IMR-90 (cell line): ENCODE measurements around the gene SRRM2. TPM values are rescaled to one million over a fixed set of nuclear protein-coding genes. Genes with fewer than 3 reads are reported as not detected.

Experiments
- ATAC-seq: fragments of 200-7000 bp; cut with Tn5 transposase; 2 replicates; pipeline ENCODE4 v1.9.1; 2020; ENCODE audit warnings: low read depth, mild to moderate bottlenecking, moderate library complexity
- BruUV-seq: library from RNA; stranded (reverse); fragments of 400-500 nt; replicated peaks from 2 replicates; lab custom pipeline; 2021; lab: Mats Ljungman, UMichigan
- CTCF ChIA-PET: fragments of 300-600 bp; formaldehyde crosslinking; extraction: SDS; loops from one replicate; lab custom pipeline; 2021; ENCODE audit warnings: antibody characterized with exemption; lab: Yijun Ruan, JAX
- POLR2A ChIA-PET: fragments of 300-600 bp; sonication (Branson Sonifier 250); formaldehyde crosslinking; loops from one replicate; lab custom pipeline; 2022; ENCODE audit warnings: antibody characterized with exemption; ENCODE audit not compliant: unreplicated experiment; lab: Charles Lee
- DNase-seq: peaks from one replicate; pipeline ENCODE4 v3.0.0; 2013
- H2AFZ ChIP-seq: replicated peaks from 2 replicates; pipeline ENCODE3; 2013; ENCODE audit warnings: low read length, mild to moderate bottlenecking; ENCODE audit not compliant: poor library complexity
- H2AK5ac ChIP-seq: 2 replicates; pipeline ENCODE4 v1.6.1; 2013; ENCODE audit warnings: low read depth, low read length, inconsistent platforms
- H2AK9ac ChIP-seq: replicated peaks from 2 replicates; pipeline ENCODE3; 2013; ENCODE audit warnings: mild to moderate bottlenecking, low read depth, low read length, moderate library complexity; ENCODE audit not compliant: poor library complexity
- H2BK120ac ChIP-seq: 2 replicates; pipeline ENCODE4 v1.6.1; 2013; ENCODE audit warnings: low read depth, low read length, inconsistent platforms
- H2BK15ac ChIP-seq: 3 replicates; pipeline ENCODE4 v1.6.1; 2013; ENCODE audit warnings: low read depth, low read length, inconsistent platforms
- H2BK20ac ChIP-seq: 2 replicates; pipeline ENCODE4 v1.6.1; 2013; ENCODE audit warnings: low read depth, mild to moderate bottlenecking, inconsistent platforms, low read length, moderate library complexity
- H2BK5ac ChIP-seq: 2 replicates; pipeline ENCODE4 v1.6.1; 2013; ENCODE audit warnings: mild to moderate bottlenecking, low read depth, low read length, inconsistent platforms; ENCODE audit not compliant: poor library complexity, severe bottlenecking
- H3K14ac ChIP-seq: replicated peaks from 2 replicates; pipeline ENCODE4 v1.6.1; 2013; ENCODE audit warnings: low read depth, low read length, inconsistent platforms
- H3K18ac ChIP-seq: 2 replicates; pipeline ENCODE4 v1.6.1; 2013; ENCODE audit warnings: low read depth, low read length, control low read depth
- H3K23ac ChIP-seq: 2 replicates; pipeline ENCODE4 v1.6.1; 2013; ENCODE audit warnings: low read depth, low read length, inconsistent platforms
- H3K27ac ChIP-seq: 2 replicates; pipeline ENCODE4 v1.5.1; 2013; ENCODE audit warnings: mild to moderate bottlenecking, control low read depth, low read length; ENCODE audit not compliant: insufficient read depth
- H3K27me3 ChIP-seq: 2 replicates; pipeline ENCODE4 v1.6.1; 2013; ENCODE audit warnings: low read length; ENCODE audit not compliant: control insufficient read depth, insufficient read depth
- H3K36me3 ChIP-seq: 2 replicates; pipeline ENCODE4 v1.6.1; 2013; ENCODE audit warnings: low read length, mixed read lengths; ENCODE audit not compliant: control insufficient read depth, insufficient read depth
- H3K4ac ChIP-seq: 2 replicates; pipeline ENCODE4 v1.6.1; 2013; ENCODE audit warnings: low read depth, low read length, inconsistent platforms
- H3K4me1 ChIP-seq: 2 replicates; pipeline ENCODE4 v1.6.1; 2013; ENCODE audit warnings: low read length, mixed read lengths; ENCODE audit not compliant: control insufficient read depth, insufficient read depth
- H3K4me2 ChIP-seq: 2 replicates; pipeline ENCODE4 v1.6.1; 2013; ENCODE audit warnings: low read depth, mild to moderate bottlenecking, control low read depth, low read length, moderate library complexity
- H3K4me3 ChIP-seq: 2 replicates; pipeline ENCODE4 v1.5.1; 2013; ENCODE audit warnings: low read depth, mild to moderate bottlenecking, control low read depth, low read length, moderate library complexity; ENCODE audit not compliant: insufficient read depth
- H3K56ac ChIP-seq: 2 replicates; pipeline ENCODE4 v1.6.1; 2013; ENCODE audit warnings: low read length, inconsistent platforms; ENCODE audit not compliant: insufficient read depth; ENCODE audit errors: extremely low read depth
- H3K79me1 ChIP-seq, 2 experiments: 2 replicates each; pipeline ENCODE4 v1.6.1; 2013; ENCODE audit warnings: low read length in 2 of 2, inconsistent platforms in 1 of 2, low read depth in 1 of 2
- H3K9ac ChIP-seq: 2 replicates; pipeline ENCODE4 v1.6.1; 2013; ENCODE audit warnings: low read depth, low read length, control low read depth
- H3K9me1 ChIP-seq: 2 replicates; pipeline ENCODE4 v1.6.1; 2013; ENCODE audit warnings: low read length, inconsistent platforms; ENCODE audit not compliant: insufficient read depth
- H3K9me3 ChIP-seq: 2 replicates; pipeline ENCODE4 v1.6.1; 2013; ENCODE audit warnings: low read length; ENCODE audit not compliant: control insufficient read depth, insufficient read depth
- H4K20me1 ChIP-seq: 2 replicates; pipeline ENCODE4 v1.6.1; 2013; ENCODE audit warnings: low read length, inconsistent platforms; ENCODE audit not compliant: insufficient read depth
- H4K5ac ChIP-seq: 2 replicates; pipeline ENCODE4 v1.6.1; 2013; ENCODE audit warnings: mild to moderate bottlenecking, low read depth, low read length, control low read depth
- H4K8ac ChIP-seq, 2 experiments: 2 replicates each; pipeline ENCODE4 v1.6.1; 2013; ENCODE audit warnings: low read depth in 2 of 2, low read length in 2 of 2, control low read depth in 1 of 2, inconsistent platforms in 1 of 2
- H4K91ac ChIP-seq: 2 replicates; pipeline ENCODE4 v1.6.1; 2013; ENCODE audit warnings: low read depth, low read length, inconsistent platforms; ENCODE audit not compliant: insufficient read depth
- CTCF ChIP-seq: conservative IDR thresholded peaks from 2 replicates; pipeline ENCODE4 v1.5.1; 2012; ENCODE audit warnings: mild to moderate bottlenecking, low read depth, low read length, improper control_type of control experiment
- ELK1 ChIP-seq: fragments of 150-350 bp; IDR thresholded peaks from 2 replicates; pipeline ENCODE4 v1.6.1; 2016; ENCODE audit warnings: low read depth, mild to moderate bottlenecking, low read length, moderate library complexity, borderline replicate concordance
- FOS ChIP-seq: fragments of 150-350 bp; IDR thresholded peaks from 2 replicates; pipeline ENCODE4 v1.6.1; 2016; ENCODE audit warnings: low read depth, low read length
- MAFK ChIP-seq: IDR thresholded peaks from 2 replicates; pipeline ENCODE4 v1.6.1; 2012; ENCODE audit warnings: low read depth, low read length, improper control_type of control experiment
- MXI1 ChIP-seq: IDR thresholded peaks from 2 replicates; pipeline ENCODE4 v1.6.1; 2012; ENCODE audit warnings: low read depth, mild to moderate bottlenecking, low read length, moderate library complexity, borderline replicate concordance
- NFE2L2 ChIP-seq: fragments of 150-350 bp; IDR thresholded peaks from 2 replicates; pipeline ENCODE4 v1.6.1; 2016; ENCODE audit warnings: low read depth, mild to moderate bottlenecking, low read length
- RAD21 ChIP-seq: IDR thresholded peaks from 2 replicates; pipeline ENCODE4 v1.6.1; 2012; ENCODE audit warnings: low read length, improper control_type of control experiment
- RFX5 ChIP-seq: IDR thresholded peaks from 2 replicates; pipeline ENCODE4 v1.8.0; 2012; ENCODE audit warnings: low read depth, mild to moderate bottlenecking, low read length, moderate library complexity
- USF2 ChIP-seq: fragments of 150-350 bp; IDR thresholded peaks from 2 replicates; pipeline ENCODE4 v1.6.1; 2017; ENCODE audit warnings: mild to moderate bottlenecking, antibody characterized with exemption, low read length, low read depth
- WGBS, 2 experiments: methylation state at CpG; one replicate each; pipeline versions ENCODE4 v1.1.5 to v1.1.7; 2013; ENCODE audit warnings: missing lambda C conversion rate in 2 of 2; ENCODE audit not compliant: insufficient read length in 1 of 2; ENCODE audit errors: extremely low coverage in 2 of 2; 5-methylcytosine and 5-hydroxymethylcytosine counted together
- dilution Hi-C: fragments of 300-500 bp; cut with HindIII; formaldehyde crosslinking; loops from one replicate; pipeline ENCODE4 v1.14.3; 2018; ENCODE audit warnings: low sequenced_read_pairs; ENCODE audit not compliant: unreplicated experiment
- in situ Hi-C: fragments of 300-500 bp; cut with MboI; formaldehyde crosslinking; loops from 3 replicates; pipeline ENCODE4 v1.14.3; 2019; ENCODE audit warnings: low sequenced_read_pairs, inconsistent platforms, mixed read lengths
- intact Hi-C: fragments of 100-400 bp; cut with micrococcal nuclease; formaldehyde crosslinking; loops from 2 replicates; pipeline ENCODE4 v1.10.0; 2022
- polyA plus RNA-seq, 3 experiments: library from polyadenylated mRNA; depleted of rRNA; stranded (reverse); fragments of >200 nt; gene quantifications; 2 replicates each; pipeline ENCODE4 v1.2.3, GENCODE V29; 2012; ENCODE audit warnings: low replicate concordance in 1 of 3
- total RNA-seq: library from RNA; depleted of rRNA; stranded (reverse); fragments of >200 nt; gene quantifications from 2 replicates; pipeline ENCODE4 v1.2.3, GENCODE V29; 2012

Gene SRRM2
- total and polyA plus RNA-seq, 2 of the 4 experiments (the other 2 are of a cell fraction), result 20.3 to 300 TPM

DNA sequence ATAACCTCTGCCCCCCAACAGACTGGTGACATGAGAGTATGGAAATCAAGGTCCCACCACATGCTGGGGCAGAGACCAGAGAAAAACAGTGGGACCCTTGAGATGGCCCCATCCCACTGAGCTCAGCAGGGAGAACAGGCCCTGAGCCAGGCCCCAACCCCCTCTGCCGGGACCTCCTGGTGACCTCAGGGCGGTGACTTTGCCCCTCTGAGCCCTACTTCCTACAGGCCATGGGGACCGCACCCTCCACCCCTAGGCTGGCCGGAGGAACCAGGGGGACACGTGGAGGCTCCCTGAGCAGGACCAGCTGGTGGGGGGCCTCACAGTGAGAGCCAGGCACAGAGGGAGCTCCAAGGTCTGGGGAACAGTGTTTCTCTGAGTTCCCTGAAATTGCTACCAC, 13.8 kb upstream of the SRRM2 start:
- Histone ChIP-seq H3K4ac (no peak overlapping the region), H4K8ac (no peak overlapping the region), H4K5ac (no peak overlapping the region), H3K4me1 (no peaks in the 10 kb centered on the region), H4K20me1 (no peaks in the 10 kb centered on the region), H3K18ac (no peak overlapping the region), H2BK120ac (no peak overlapping the region), H3K36me3 (no peaks in the 10 kb centered on the region), H2AK5ac (no peak overlapping the region), H2BK15ac (no peak overlapping the region), H3K9me1 (no peaks in the 10 kb centered on the region), H2BK20ac (no peak overlapping the region), H3K9ac (no peak overlapping the region), H2BK5ac (no peak overlapping the region), H2AK9ac (no peak overlapping the region), H3K23ac (no peak overlapping the region), H3K27me3 (no peaks in the 10 kb centered on the region; the same call in 1 of the 2 replicates), H3K79me1 (no peaks in the 10 kb centered on the region), H4K91ac (no peak overlapping the region), H2AFZ (no peak overlapping the region), H3K4me2 (no peak overlapping the region), H3K27ac (no peak overlapping the region), H3K9me3 (no peaks in the 10 kb centered on the region), H3K4me3 (no peak overlapping the region), H3K56ac (no peak overlapping the region), H3K14ac (no peak overlapping the region)
- ChIA-PET POLR2A (no interaction called here), CTCF (no interaction called here)
- ATAC-seq (no peak), DNase-seq (no peak)
- intact Hi-C loops (no loop called here), dilution Hi-C loops (no loop called here), in situ Hi-C loops (no loop called here)
- no CpG with 5 or more reads among the region's 5 CpGs for WGBS, 2 experiments
- no TSS peak for BruUV-seq
- TF ChIP-seq NFE2L2 (no peak), CTCF (no peak), MAFK (no peak), ELK1 (no peak), MXI1 (no peak), RAD21 (no peak), RFX5 (no peak), FOS (no peak), USF2 (no peak)
